ENCODE measurements around the gene STOX1. TPM values are rescaled to one million over a fixed set of nuclear protein-coding genes. Genes with fewer than 3 reads are reported as not detected.
"Not testable (repeated sequence)": the region's sequence is repeated elsewhere in the genome, so short reads cannot be mapped to it uniquely, and the experiment has no call there.

Gene STOX1
- total RNA-seq, 2 experiments from 2014 or later: 2.6 to 2.8 TPM

DNA sequence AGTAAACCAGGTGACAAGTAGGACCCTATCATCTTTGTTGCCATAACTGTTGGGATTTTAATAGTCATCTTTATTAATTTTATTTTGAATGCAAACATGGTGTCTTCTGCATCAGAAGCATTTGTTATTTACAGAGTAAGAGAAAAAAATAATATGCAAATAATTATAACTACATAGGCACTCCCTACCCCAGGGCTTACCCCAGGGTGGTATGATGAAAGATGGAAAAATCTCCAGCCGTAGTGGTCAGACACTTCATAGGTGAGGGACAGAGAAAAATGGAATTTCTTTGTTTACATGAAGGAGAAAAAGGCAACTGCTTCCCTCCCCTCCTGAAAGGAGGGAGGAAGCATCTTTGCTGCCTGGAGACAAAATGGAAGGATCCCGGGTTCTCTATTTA, 29.7 kb downstream of the STOX1 start:
- Histone ChIP-seq H3K4me1 (ENCODE audit: insufficient read depth, low read length, poor library complexity, severe bottlenecking) (no peaks in the 10 kb centered on the region), H3K36me3 (ENCODE audit: insufficient read depth, low read length) (no peaks in the 10 kb centered on the region), H3K9me3 (ENCODE audit: low read length) (peaks cover 16% of the 10 kb centered on the region; the same call in 1 of the 2 replicates), H2AFZ (ENCODE audit: low read length) (no peak overlapping the region), H3K4me3 (ENCODE audit: low read depth, low read length, poor library complexity, severe bottlenecking) (no peak overlapping the region), H3K79me2 (ENCODE audit: insufficient read depth, low read depth, low read length) (no peaks in the 10 kb centered on the region), H4K20me1 (ENCODE audit: insufficient read depth, low read length) (no peaks in the 10 kb centered on the region), H3K4me2 (ENCODE audit: low read length) (no peak overlapping the region), H3K27ac (ENCODE audit: low read depth, low read length, poor library complexity, severe bottlenecking) (no peak overlapping the region), H3K9me2 (ENCODE audit: insufficient read depth, low read length) (no peaks in the 10 kb centered on the region)
- CTCF ChIA-PET (ENCODE audit: unreplicated experiment): no interaction called here
- DNase-seq (ENCODE audit: low spot score): no peak
- intact Hi-C loops (cut with micrococcal nuclease; ENCODE audit: unreplicated experiment): no loop called here
- no peak for TF ChIP-seq EZH2phosphoT487 (IDR thresholded peaks at IDR 0.05; ENCODE audit: borderline replicate concordance, low read depth, low read length)
- TF ChIP-seq, protein P1, sequence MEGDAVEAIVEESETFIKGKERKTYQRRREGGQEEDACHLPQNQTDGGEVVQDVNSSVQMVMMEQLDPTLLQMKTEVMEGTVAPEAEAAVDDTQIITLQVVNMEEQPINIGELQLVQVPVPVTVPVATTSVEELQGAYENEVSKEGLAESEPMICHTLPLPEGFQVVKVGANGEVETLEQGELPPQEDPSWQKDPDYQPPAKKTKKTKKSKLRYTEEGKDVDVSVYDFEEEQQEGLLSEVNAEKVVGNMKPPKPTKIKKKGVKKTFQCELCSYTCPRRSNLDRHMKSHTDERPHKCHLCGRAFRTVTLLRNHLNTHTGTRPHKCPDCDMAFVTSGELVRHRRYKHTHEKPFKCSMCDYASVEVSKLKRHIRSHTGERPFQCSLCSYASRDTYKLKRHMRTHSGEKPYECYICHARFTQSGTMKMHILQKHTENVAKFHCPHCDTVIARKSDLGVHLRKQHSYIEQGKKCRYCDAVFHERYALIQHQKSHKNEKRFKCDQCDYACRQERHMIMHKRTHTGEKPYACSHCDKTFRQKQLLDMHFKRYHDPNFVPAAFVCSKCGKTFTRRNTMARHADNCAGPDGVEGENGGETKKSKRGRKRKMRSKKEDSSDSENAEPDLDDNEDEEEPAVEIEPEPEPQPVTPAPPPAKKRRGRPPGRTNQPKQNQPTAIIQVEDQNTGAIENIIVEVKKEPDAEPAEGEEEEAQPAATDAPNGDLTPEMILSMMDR (conservative IDR thresholded peaks at IDR 0.05; ENCODE audit: low read length): no peak
- BruUV-seq (replicated peaks): no TSS peak
- POLR2A ChIA-PET: no interaction called here

DNA sequence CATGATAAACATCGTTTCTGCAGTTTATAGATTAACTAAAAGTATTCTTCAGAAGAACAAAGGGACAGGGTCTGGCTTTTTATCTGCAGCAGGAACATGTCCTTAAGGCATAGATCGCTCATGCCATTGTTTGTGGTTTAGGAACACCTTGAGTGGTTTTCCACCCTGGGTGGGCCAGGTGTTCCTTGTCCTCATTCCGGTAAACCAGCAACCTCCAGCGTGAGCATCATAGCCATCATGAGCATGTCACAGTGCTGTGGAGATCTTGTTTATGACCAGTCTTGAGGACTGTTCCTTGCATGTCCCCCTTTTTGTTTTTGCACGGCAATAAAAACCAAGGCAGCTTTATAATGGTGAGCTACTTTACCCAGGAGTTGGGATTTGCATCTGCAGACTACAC, 33.9 kb downstream of the STOX1 start:
- H3K79me2 ChIP-seq (ENCODE audit: insufficient read depth, low read depth, low read length): no peaks in the 10 kb centered on the region
- H2AFZ ChIP-seq (ENCODE audit: low read length): no peak overlapping the region
- H3K27ac ChIP-seq (ENCODE audit: low read depth, low read length, poor library complexity, severe bottlenecking): no peak overlapping the region
- H3K9me3 ChIP-seq (ENCODE audit: low read length): peaks cover 16% of the 10 kb centered on the region; the same call in 1 of the 2 replicates
- no peaks in the 10 kb centered on the region for H3K9me2 ChIP-seq (ENCODE audit: insufficient read depth, low read length)
- no peaks in the 10 kb centered on the region for H3K4me1 ChIP-seq (ENCODE audit: insufficient read depth, low read length, poor library complexity, severe bottlenecking)
- no peak overlapping the region for H3K4me3 ChIP-seq (ENCODE audit: low read depth, low read length, poor library complexity, severe bottlenecking)
- DNase-seq (ENCODE audit: low spot score): peak; percentile 26
- no peak overlapping the region for H3K4me2 ChIP-seq (ENCODE audit: low read length)
- H3K36me3 ChIP-seq (ENCODE audit: insufficient read depth, low read length): no peaks in the 10 kb centered on the region
- ChIA-PET CTCF (ENCODE audit: unreplicated experiment) (no interaction called here), POLR2A (no interaction called here)
- intact Hi-C loops (cut with micrococcal nuclease; ENCODE audit: unreplicated experiment): no loop called here
- no peaks in the 10 kb centered on the region for H4K20me1 ChIP-seq (ENCODE audit: insufficient read depth, low read length)
- TF ChIP-seq, protein P1 (conservative IDR thresholded peaks at IDR 0.05; ENCODE audit: low read length): no peak
- TF ChIP-seq EZH2phosphoT487 (IDR thresholded peaks at IDR 0.05; ENCODE audit: borderline replicate concordance, low read depth, low read length): no peak
- no TSS peak for BruUV-seq (replicated peaks)

- POLR2A ChIA-PET: no interaction called here
- no peaks in the 10 kb centered on the region for H4K20me1 ChIP-seq (ENCODE audit: insufficient read depth, low read length)
Observed at GRCh38 chr10:68864611-68865010, 37.3 kb downstream of the STOX1 start.

GRCh38 chr10:68868173-68868572, 40.8 kb downstream of the STOX1 start:
- CTCF ChIA-PET (ENCODE audit: unreplicated experiment); H3K36me3 ChIP-seq (ENCODE audit: insufficient read depth, low read length); H3K79me2 ChIP-seq (ENCODE audit: insufficient read depth, low read depth, low read length): not testable (repeated sequence)

More at GRCh38 chr10:68864611-68865010, 37.3 kb downstream of the STOX1 start:
- no TSS peak for BruUV-seq (replicated peaks)
- H3K4me1 ChIP-seq (ENCODE audit: insufficient read depth, low read length, poor library complexity, severe bottlenecking): no peaks in the 10 kb centered on the region
- CTCF ChIA-PET (ENCODE audit: unreplicated experiment): no interaction called here
- no peaks in the 10 kb centered on the region for H3K36me3 ChIP-seq (ENCODE audit: insufficient read depth, low read length)
- no peak overlapping the region for H3K27ac ChIP-seq (ENCODE audit: low read depth, low read length, poor library complexity, severe bottlenecking)
- TF ChIP-seq EZH2phosphoT487 (IDR thresholded peaks at IDR 0.05; ENCODE audit: borderline replicate concordance, low read depth, low read length): no peak
- TF ChIP-seq, protein P1 (conservative IDR thresholded peaks at IDR 0.05; ENCODE audit: low read length): no peak
- H2AFZ ChIP-seq (ENCODE audit: low read length): no peak overlapping the region
- no peaks in the 10 kb centered on the region for H3K79me2 ChIP-seq (ENCODE audit: insufficient read depth, low read depth, low read length)
- DNase-seq (ENCODE audit: low spot score): no peak
- H3K9me2 ChIP-seq (ENCODE audit: insufficient read depth, low read length): no peaks in the 10 kb centered on the region
- H3K4me2 ChIP-seq (ENCODE audit: low read length): no peak overlapping the region
- intact Hi-C loops (cut with micrococcal nuclease; ENCODE audit: unreplicated experiment): no loop called here
- H3K9me3 ChIP-seq (ENCODE audit: low read length): peaks cover 16% of the 10 kb centered on the region; the same call in 1 of the 2 replicates
- H3K4me3 ChIP-seq (ENCODE audit: low read depth, low read length, poor library complexity, severe bottlenecking): no peak overlapping the region

More at GRCh38 chr10:68868173-68868572, 40.8 kb downstream of the STOX1 start:
- H3K9me2 ChIP-seq (ENCODE audit: insufficient read depth, low read length); intact Hi-C loops (cut with micrococcal nuclease; ENCODE audit: unreplicated experiment); H3K27ac ChIP-seq (ENCODE audit: low read depth, low read length, poor library complexity, severe bottlenecking); POLR2A ChIA-PET; H3K4me2 ChIP-seq (ENCODE audit: low read length); DNase-seq (ENCODE audit: low spot score); H3K9me3 ChIP-seq (ENCODE audit: low read length); BruUV-seq (replicated peaks); H4K20me1 ChIP-seq (ENCODE audit: insufficient read depth, low read length); H3K4me1 ChIP-seq (ENCODE audit: insufficient read depth, low read length, poor library complexity, severe bottlenecking); H3K4me3 ChIP-seq (ENCODE audit: low read depth, low read length, poor library complexity, severe bottlenecking); H2AFZ ChIP-seq (ENCODE audit: low read length): not testable (repeated sequence)
